Measurements from ENCODE around the gene CNTN6.

DNA sequence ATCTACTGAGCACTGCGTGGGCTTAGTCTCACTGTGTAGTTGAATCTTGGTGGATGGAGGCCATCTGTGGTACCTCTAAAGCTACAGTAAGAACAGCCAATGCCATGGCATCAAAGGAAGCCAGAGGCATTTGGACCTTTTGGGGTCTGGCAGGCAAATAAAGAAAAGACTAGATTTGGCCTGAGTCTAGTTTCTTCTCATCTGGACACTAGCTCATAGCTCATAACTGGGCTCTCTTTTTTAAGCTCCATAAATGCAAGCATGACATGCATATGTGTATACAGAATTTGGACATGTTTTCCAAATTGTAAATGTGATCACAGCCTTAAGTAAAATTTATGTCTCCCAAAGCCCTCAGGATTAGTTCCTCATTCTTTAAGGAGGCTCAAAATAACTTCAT, 107.5 kb downstream of the CNTN6 start:
- TF ChIP-seq POLR2A (IDR thresholded peaks at IDR 0.05; ENCODE audit: low read depth, low read length) (no peak), SPI1 (IDR thresholded peaks at IDR 0.05; ENCODE audit: low read depth, low read length) (no peak), POLR2AphosphoS5 (IDR thresholded peaks at IDR 0.05; ENCODE audit: low read depth, low read length) (no peak)

All from GM12891 (cell line).